SK-N-SH treated with all-trans-retinoic acid at 6 μM for 48 hours (cell line): Measurements from ENCODE around the gene GTF2H4.

Experiments used
- ATAC-seq: fragments of 200-7000 bp; cut with Tn5 transposase; 3 replicates; pipeline ENCODE4 v1.9.1; 2020; ENCODE audit warnings: mild to moderate bottlenecking, moderate library complexity
- ARNTL ChIP-seq: fragments of 450-650 bp; formaldehyde crosslinking; IDR thresholded peaks from 2 replicates; pipeline ENCODE4 v1.5.0; 2020; ENCODE audit warnings: low read depth, mild to moderate bottlenecking, moderate library complexity, borderline replicate concordance
- CSDC2 ChIP-seq: fragments of 250-450 bp; sonication (Bioruptor Pico); IDR thresholded peaks from 2 replicates; pipeline ENCODE4 v1.5.0; 2020; ENCODE audit warnings: mild to moderate bottlenecking, moderate library complexity
- ESRRG ChIP-seq: fragments of 250-450 bp; sonication (Bioruptor Pico); IDR thresholded peaks from 2 replicates; pipeline ENCODE4 v1.6.1; 2021; ENCODE audit warnings: mild to moderate bottlenecking
- GLIS3 ChIP-seq: fragments of 250-450 bp; sonication (Bioruptor Pico); IDR thresholded peaks from 2 replicates; pipeline ENCODE4 v1.5.0; 2020; ENCODE audit warnings: mild to moderate bottlenecking, moderate library complexity
- ISL1 ChIP-seq: fragments of 250-450 bp; sonication (Bioruptor Pico); IDR thresholded peaks from 2 replicates; pipeline ENCODE4 v2.1.2; 2022; ENCODE audit warnings: mild to moderate bottlenecking, moderate library complexity
- OSR1 ChIP-seq: fragments of 250-450 bp; sonication (Bioruptor Pico); IDR thresholded peaks from 2 replicates; pipeline ENCODE4 v1.8.0; 2022; ENCODE audit warnings: moderate library complexity, mild to moderate bottlenecking, inconsistent platforms
- POU6F1 ChIP-seq: fragments of 250-450 bp; sonication (Bioruptor Pico); IDR thresholded peaks from 2 replicates; pipeline ENCODE4 v1.8.0; 2021; ENCODE audit warnings: low read depth, mild to moderate bottlenecking, moderate library complexity, borderline replicate concordance
- PPARA ChIP-seq: fragments of 250-450 bp; sonication (Bioruptor Pico); IDR thresholded peaks from 2 replicates; pipeline ENCODE4 v1.5.0; 2020; ENCODE audit warnings: mild to moderate bottlenecking, borderline replicate concordance
- RARB ChIP-seq: fragments of 250-450 bp; sonication (Bioruptor Pico); IDR thresholded peaks from 2 replicates; pipeline ENCODE4 v1.8.0; 2021; ENCODE audit warnings: mild to moderate bottlenecking, moderate library complexity
- SNAI2 ChIP-seq: fragments of 250-450 bp; sonication (Bioruptor Pico); IDR thresholded peaks from 2 replicates; pipeline ENCODE4 v1.5.0; 2020; ENCODE audit warnings: mild to moderate bottlenecking, moderate library complexity
- TCF4 ChIP-seq: fragments of 250-450 bp; sonication (Bioruptor Pico); IDR thresholded peaks from 2 replicates; pipeline ENCODE4 v1.8.0; 2021; ENCODE audit warnings: mild to moderate bottlenecking, moderate library complexity, borderline replicate concordance
- TOX ChIP-seq: fragments of 250-450 bp; sonication (Bioruptor Pico); IDR thresholded peaks from 2 replicates; pipeline ENCODE4 v1.8.0; 2021; ENCODE audit warnings: mild to moderate bottlenecking, moderate library complexity, borderline replicate concordance
- ZC3H10 ChIP-seq: fragments of 250-450 bp; sonication (Bioruptor Pico); IDR thresholded peaks from 2 replicates; pipeline ENCODE4 v1.5.1; 2021; ENCODE audit warnings: mild to moderate bottlenecking, moderate library complexity
- ZFP3 ChIP-seq: fragments of 250-450 bp; sonication (Bioruptor Pico); IDR thresholded peaks from 2 replicates; pipeline ENCODE4 v1.5.0; 2020; ENCODE audit warnings: mild to moderate bottlenecking, moderate library complexity
- ZFP30 ChIP-seq: fragments of 450-650 bp; formaldehyde crosslinking; IDR thresholded peaks from 2 replicates; pipeline ENCODE4 v1.5.0; 2022; ENCODE audit warnings: mild to moderate bottlenecking, moderate library complexity
- ZNF565 ChIP-seq: fragments of 450-650 bp; formaldehyde crosslinking; conservative IDR thresholded peaks from 2 replicates; pipeline ENCODE4 v1.5.0; 2020; ENCODE audit warnings: low read depth, mild to moderate bottlenecking, moderate library complexity
- ZNF70 ChIP-seq: fragments of 450-650 bp; formaldehyde crosslinking; IDR thresholded peaks from 2 replicates; pipeline ENCODE4 v1.5.0; 2020; ENCODE audit warnings: mild to moderate bottlenecking, moderate library complexity
- ZNF8 ChIP-seq: fragments of 450-650 bp; formaldehyde crosslinking; IDR thresholded peaks from 2 replicates; pipeline ENCODE4 v1.5.0; 2020; ENCODE audit warnings: mild to moderate bottlenecking, moderate library complexity
- TF ChIP-seq, protein P1 (sequence below): fragments of 250-450 bp; sonication (Bioruptor Pico); IDR thresholded peaks from 2 replicates; pipeline ENCODE4 v1.5.0; 2020; ENCODE audit warnings: mild to moderate bottlenecking, moderate library complexity
- TF ChIP-seq, protein P2 (sequence below): fragments of 250-450 bp; sonication (Bioruptor Pico); IDR thresholded peaks from 2 replicates; pipeline ENCODE4 v1.5.1; 2021; ENCODE audit warnings: mild to moderate bottlenecking, moderate library complexity
- TF ChIP-seq, protein P3 (sequence below): fragments of 250-450 bp; sonication (Bioruptor Pico); IDR thresholded peaks from 2 replicates; pipeline ENCODE4 v1.8.0; 2020; ENCODE audit warnings: mild to moderate bottlenecking, moderate library complexity, borderline replicate concordance

The GTF2H4 gene

DNA sequence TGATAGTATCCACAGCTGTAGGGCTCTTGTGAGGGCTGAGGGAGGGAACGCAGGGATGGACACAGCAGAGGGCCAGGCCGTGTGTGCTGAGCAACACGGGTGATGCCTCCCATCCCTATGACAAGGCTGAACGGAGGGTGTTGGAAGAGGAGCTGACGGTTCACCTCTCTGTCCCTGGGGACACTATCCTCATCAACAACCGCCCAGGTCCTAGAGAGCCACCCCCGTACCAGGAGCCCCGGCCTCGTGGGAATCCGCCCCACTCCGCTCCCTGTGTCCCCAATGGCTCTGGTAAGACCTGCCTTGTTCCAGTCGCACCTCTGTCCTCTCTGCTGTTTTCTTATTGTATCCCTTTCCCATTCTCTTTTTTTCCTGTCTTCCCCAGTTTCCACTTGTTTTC lies 13.6 kb upstream of the GTF2H4 start:
- TF ChIP-seq TOX (CRISPR knock-in tag): no peak
- TF ChIP-seq ESRRG (CRISPR knock-in tag): no peak
- no peak for TF ChIP-seq ISL1 (CRISPR knock-in tag)
- TF ChIP-seq TCF4 (CRISPR knock-in tag): no peak
- TF ChIP-seq RARB (CRISPR knock-in tag): no peak
- no peak for TF ChIP-seq ZFP3
- TF ChIP-seq, protein P1, sequence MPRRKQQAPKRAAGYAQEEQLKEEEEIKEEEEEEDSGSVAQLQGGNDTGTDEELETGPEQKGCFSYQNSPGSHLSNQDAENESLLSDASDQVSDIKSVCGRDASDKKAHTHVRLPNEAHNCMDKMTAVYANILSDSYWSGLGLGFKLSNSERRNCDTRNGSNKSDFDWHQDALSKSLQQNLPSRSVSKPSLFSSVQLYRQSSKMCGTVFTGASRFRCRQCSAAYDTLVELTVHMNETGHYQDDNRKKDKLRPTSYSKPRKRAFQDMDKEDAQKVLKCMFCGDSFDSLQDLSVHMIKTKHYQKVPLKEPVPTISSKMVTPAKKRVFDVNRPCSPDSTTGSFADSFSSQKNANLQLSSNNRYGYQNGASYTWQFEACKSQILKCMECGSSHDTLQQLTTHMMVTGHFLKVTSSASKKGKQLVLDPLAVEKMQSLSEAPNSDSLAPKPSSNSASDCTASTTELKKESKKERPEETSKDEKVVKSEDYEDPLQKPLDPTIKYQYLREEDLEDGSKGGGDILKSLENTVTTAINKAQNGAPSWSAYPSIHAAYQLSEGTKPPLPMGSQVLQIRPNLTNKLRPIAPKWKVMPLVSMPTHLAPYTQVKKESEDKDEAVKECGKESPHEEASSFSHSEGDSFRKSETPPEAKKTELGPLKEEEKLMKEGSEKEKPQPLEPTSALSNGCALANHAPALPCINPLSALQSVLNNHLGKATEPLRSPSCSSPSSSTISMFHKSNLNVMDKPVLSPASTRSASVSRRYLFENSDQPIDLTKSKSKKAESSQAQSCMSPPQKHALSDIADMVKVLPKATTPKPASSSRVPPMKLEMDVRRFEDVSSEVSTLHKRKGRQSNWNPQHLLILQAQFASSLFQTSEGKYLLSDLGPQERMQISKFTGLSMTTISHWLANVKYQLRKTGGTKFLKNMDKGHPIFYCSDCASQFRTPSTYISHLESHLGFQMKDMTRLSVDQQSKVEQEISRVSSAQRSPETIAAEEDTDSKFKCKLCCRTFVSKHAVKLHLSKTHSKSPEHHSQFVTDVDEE (CRISPR knock-in tag): no peak
- TF ChIP-seq ZFP30 (CRISPR knock-in tag): no peak
- TF ChIP-seq PPARA (CRISPR knock-in tag): no peak
- TF ChIP-seq CSDC2 (CRISPR knock-in tag): no peak
- TF ChIP-seq ZNF565: no peak
- no peak for TF ChIP-seq ZNF70 (CRISPR knock-in tag)
- TF ChIP-seq OSR1 (CRISPR knock-in tag): no peak
- no peak for ATAC-seq

DNA sequence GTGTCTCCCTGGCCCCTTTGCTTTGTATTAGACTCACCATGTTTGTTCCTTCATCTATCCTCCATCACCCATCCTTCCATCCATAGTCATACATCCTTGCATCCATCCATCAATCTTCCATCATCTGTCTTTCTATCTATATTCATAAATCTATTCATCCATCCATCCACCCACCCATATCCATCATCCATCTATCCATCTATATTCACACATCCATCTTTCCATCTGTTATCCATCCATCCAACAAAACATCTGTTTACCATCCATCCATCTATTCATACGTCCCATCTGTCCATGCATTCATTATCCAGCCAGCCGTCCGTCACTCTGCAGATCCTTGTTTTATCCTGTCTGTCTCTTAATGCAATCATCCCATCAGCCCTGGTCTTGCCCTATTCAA lies 13.1 kb upstream of the GTF2H4 start:
- no peak for ATAC-seq
- TF ChIP-seq ESRRG (CRISPR knock-in tag) (no peak), SNAI2 (CRISPR knock-in tag) (no peak), ZNF8 (no peak), ZFP30 (CRISPR knock-in tag) (no peak), ZNF70 (CRISPR knock-in tag) (no peak), ARNTL (CRISPR knock-in tag) (no peak)
- TF ChIP-seq, protein P2, sequence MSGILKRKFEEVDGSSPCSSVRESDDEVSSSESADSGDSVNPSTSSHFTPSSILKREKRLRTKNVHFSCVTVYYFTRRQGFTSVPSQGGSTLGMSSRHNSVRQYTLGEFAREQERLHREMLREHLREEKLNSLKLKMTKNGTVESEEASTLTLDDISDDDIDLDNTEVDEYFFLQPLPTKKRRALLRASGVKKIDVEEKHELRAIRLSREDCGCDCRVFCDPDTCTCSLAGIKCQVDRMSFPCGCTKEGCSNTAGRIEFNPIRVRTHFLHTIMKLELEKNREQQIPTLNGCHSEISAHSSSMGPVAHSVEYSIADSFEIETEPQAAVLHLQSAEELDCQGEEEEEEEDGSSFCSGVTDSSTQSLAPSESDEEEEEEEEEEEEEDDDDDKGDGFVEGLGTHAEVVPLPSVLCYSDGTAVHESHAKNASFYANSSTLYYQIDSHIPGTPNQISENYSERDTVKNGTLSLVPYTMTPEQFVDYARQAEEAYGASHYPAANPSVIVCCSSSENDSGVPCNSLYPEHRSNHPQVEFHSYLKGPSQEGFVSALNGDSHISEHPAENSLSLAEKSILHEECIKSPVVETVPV (CRISPR knock-in tag): no peak
- TF ChIP-seq, protein P3, sequence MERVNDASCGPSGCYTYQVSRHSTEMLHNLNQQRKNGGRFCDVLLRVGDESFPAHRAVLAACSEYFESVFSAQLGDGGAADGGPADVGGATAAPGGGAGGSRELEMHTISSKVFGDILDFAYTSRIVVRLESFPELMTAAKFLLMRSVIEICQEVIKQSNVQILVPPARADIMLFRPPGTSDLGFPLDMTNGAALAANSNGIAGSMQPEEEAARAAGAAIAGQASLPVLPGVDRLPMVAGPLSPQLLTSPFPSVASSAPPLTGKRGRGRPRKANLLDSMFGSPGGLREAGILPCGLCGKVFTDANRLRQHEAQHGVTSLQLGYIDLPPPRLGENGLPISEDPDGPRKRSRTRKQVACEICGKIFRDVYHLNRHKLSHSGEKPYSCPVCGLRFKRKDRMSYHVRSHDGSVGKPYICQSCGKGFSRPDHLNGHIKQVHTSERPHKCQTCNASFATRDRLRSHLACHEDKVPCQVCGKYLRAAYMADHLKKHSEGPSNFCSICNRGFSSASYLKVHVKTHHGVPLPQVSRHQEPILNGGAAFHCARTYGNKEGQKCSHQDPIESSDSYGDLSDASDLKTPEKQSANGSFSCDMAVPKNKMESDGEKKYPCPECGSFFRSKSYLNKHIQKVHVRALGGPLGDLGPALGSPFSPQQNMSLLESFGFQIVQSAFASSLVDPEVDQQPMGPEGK: no peak

DNA sequence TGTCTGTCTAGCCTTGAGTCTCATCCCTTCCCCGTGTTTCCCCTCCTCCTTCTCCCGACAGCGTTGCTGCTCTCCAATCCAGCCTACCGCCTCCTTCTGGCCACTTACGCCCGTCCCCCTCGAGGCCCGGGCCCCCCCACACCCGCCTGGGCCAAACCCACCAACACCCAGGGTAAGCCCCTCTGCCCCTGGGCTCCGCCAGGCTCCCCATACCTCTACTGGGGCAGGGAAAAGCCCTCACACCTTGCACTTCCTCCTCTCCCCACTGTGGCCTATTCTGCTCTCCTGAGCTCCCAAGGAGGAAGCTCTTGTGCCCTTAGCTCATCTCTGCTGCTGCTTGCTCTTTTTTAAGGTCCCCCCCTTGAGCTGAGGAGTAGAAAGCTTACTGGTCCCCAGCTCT lies 12.7 kb upstream of the GTF2H4 start:
- ATAC-seq: no peak
- TF ChIP-seq ARNTL (CRISPR knock-in tag): no peak
- no peak for TF ChIP-seq ESRRG (CRISPR knock-in tag)
- TF ChIP-seq POU6F1 (CRISPR knock-in tag): no peak
- TF ChIP-seq RARB (CRISPR knock-in tag): no peak
- no peak for TF ChIP-seq GLIS3
- no peak for TF ChIP-seq ZFP30 (CRISPR knock-in tag)
- no peak for TF ChIP-seq ZNF8
- TF ChIP-seq ZC3H10 (CRISPR knock-in tag): no peak
- TF ChIP-seq, protein P2 (CRISPR knock-in tag): no peak
- TF ChIP-seq TCF4 (CRISPR knock-in tag): no peak
- no peak for TF ChIP-seq ISL1 (CRISPR knock-in tag)
- TF ChIP-seq SNAI2 (CRISPR knock-in tag): no peak
